Neuronal stem cell (in vitro differentiated cells): ENCODE results near the gene HDAC4.
A peak's percentile ranks its signal among the peaks of the same experiment; 100 is the strongest.

ENCODE experiments used
- DNase-seq: peaks from one replicate; pipeline ENCODE4 v3.0.0-alpha.2; 2013; ENCODE audit warnings: low spot score
- H2AFZ ChIP-seq: one replicate; pipeline ENCODE4 v1.6.1; 2013; ENCODE audit warnings: mild to moderate bottlenecking, low read length, inconsistent platforms
- H2AK5ac ChIP-seq: 2 replicates; pipeline ENCODE4 v1.6.1; 2013; ENCODE audit warnings: low read depth, mild to moderate bottlenecking, inconsistent platforms, low read length, moderate library complexity, mixed read lengths
- H2BK120ac ChIP-seq: 2 replicates; pipeline ENCODE4 v1.6.1; 2013; ENCODE audit warnings: low read depth, mild to moderate bottlenecking, inconsistent platforms, low read length, moderate library complexity, mixed read lengths
- H2BK12ac ChIP-seq: one replicate; pipeline ENCODE4 v1.6.1; 2013; ENCODE audit warnings: low read length, inconsistent platforms
- H2BK15ac ChIP-seq: 2 replicates; pipeline ENCODE4 v1.6.1; 2013; ENCODE audit warnings: mild to moderate bottlenecking, low read length, inconsistent platforms, mixed read lengths
- H2BK5ac ChIP-seq: one replicate; pipeline ENCODE4 v1.6.1; 2013; ENCODE audit warnings: inconsistent platforms, mild to moderate bottlenecking, low read length, moderate library complexity
- H3K14ac ChIP-seq: one replicate; pipeline ENCODE4 v1.6.1; 2013; ENCODE audit warnings: low read length, inconsistent platforms
- H3K18ac ChIP-seq: 2 replicates; pipeline ENCODE4 v1.6.1; 2013; ENCODE audit warnings: low read length, inconsistent platforms
- H3K23ac ChIP-seq: 2 replicates; pipeline ENCODE4 v1.6.1; 2013; ENCODE audit warnings: low read depth, mild to moderate bottlenecking, mixed read lengths, low read length, inconsistent platforms; ENCODE audit not compliant: poor library complexity
- H3K27ac ChIP-seq: replicated peaks from 3 replicates; pipeline ENCODE4 v1.5.1; 2013; ENCODE audit warnings: low read length, inconsistent platforms
- H3K27me3 ChIP-seq, 3 experiments: 2 replicates each; pipeline ENCODE4 v1.6.1; 2013; ENCODE audit warnings: low read length in 3 of 3, mild to moderate bottlenecking in 2 of 3, inconsistent platforms in 1 of 3, low read depth in 1 of 3, mixed read lengths in 1 of 3, moderate library complexity in 1 of 3; ENCODE audit not compliant: control insufficient read depth in 3 of 3, insufficient read depth in 3 of 3
- H3K36me3 ChIP-seq, 2 donors: replicated peaks in 1 of 2; 2 replicates each; pipeline ENCODE4 v1.6.1; 2013; ENCODE audit warnings: low read length in 2 of 2; ENCODE audit not compliant: control insufficient read depth in 2 of 2, insufficient read depth in 2 of 2
- H3K4ac ChIP-seq: 2 replicates; pipeline ENCODE4 v1.6.1; 2013; ENCODE audit warnings: inconsistent platforms, mild to moderate bottlenecking, low read length, moderate library complexity
- H3K4me1 ChIP-seq, 2 donors: 1 replicate in 1 of 2; 2 replicates in 1 of 2; pipeline ENCODE4 v1.6.1; 2013; ENCODE audit warnings: low read length in 2 of 2, low read depth in 1 of 2; ENCODE audit not compliant: control insufficient read depth in 2 of 2, insufficient read depth in 1 of 2
- H3K4me2 ChIP-seq: one replicate; pipeline ENCODE4 v1.6.1; 2013; ENCODE audit warnings: mild to moderate bottlenecking, low read length, inconsistent platforms; ENCODE audit not compliant: insufficient read depth, poor library complexity, severe bottlenecking
- H3K4me3 ChIP-seq, 2 donors: 2 replicates each; pipeline ENCODE4 v1.5.1; 2013; ENCODE audit warnings: low read length in 2 of 2, mild to moderate bottlenecking in 2 of 2, inconsistent platforms in 1 of 2, moderate library complexity in 1 of 2
- H3K79me1 ChIP-seq: one replicate; pipeline ENCODE4 v1.6.1; 2013; ENCODE audit warnings: low read depth, mild to moderate bottlenecking, inconsistent platforms, low read length, moderate library complexity
- H3K9ac ChIP-seq: one replicate; pipeline ENCODE4 v1.6.1; 2013; ENCODE audit warnings: mild to moderate bottlenecking, low read depth, low read length, inconsistent platforms; ENCODE audit not compliant: poor library complexity
- H3K9me3 ChIP-seq, 2 donors: replicated peaks in 1 of 2; 2 replicates each; pipeline versions ENCODE3 to v1.6.1; 2013; ENCODE audit warnings: low read length in 2 of 2, mild to moderate bottlenecking in 2 of 2, inconsistent platforms in 1 of 2, low read depth in 1 of 2, mixed read lengths in 1 of 2, moderate library complexity in 1 of 2; ENCODE audit not compliant: control insufficient read depth in 2 of 2, insufficient read depth in 1 of 2
- H4K8ac ChIP-seq: one replicate; pipeline ENCODE4 v1.6.1; 2013; ENCODE audit warnings: low read depth, mild to moderate bottlenecking, inconsistent platforms, low read length, moderate library complexity
- H4K91ac ChIP-seq: one replicate; pipeline ENCODE4 v1.6.1; 2013; ENCODE audit warnings: low read length, low read depth, mild to moderate bottlenecking, inconsistent platforms; ENCODE audit not compliant: poor library complexity
- WGBS, 2 donors: extraction: QIAGEN DNeasy Blood & Tissue Kit; methylation state at CpG; one replicate each; pipeline ENCODE4 v1.1.7; 2013; ENCODE audit warnings: missing lambda C conversion rate in 2 of 2, mixed read lengths in 1 of 2; ENCODE audit not compliant: insufficient read length in 2 of 2, insufficient replicate concordance in 1 of 2; ENCODE audit errors: extremely low coverage in 2 of 2; 5-methylcytosine and 5-hydroxymethylcytosine counted together

HDAC4 gene

DNA sequence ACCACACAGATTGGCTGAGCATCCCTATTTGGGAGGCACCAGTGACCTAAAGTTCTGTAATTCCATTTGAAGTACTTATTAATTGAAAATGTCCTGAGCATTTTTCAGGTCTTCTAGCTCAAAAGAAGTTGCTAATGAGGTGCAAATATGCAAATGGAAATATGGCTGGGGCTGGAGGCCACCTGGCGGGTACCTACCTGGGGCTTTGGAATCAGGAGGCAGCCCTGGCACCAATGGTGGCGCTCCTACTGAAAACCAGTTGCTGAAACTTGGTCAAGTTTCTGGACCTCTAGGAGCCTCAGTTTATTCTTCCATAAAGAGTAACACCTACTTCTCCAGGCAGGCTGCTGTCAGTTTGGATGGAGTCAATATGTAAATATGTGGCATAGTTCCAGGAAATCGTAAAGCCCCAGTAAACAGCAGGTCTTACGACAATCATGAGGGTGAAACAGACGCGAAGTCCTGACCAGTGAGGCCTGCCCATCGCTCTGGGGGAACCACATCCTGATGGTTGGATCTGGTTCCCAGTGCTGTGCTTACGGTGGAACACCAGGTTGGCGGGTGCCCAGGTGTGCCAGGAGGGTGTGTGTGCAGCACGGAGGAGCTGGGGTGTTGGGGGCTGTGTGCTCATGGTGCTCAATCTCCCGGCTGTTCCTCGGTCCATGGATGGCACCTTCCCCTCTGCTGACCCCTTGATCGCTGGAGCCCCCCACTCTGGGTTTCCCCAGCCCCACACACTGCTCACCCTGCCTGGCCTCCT is 366.8 kb downstream of the HDAC4 start:
- Histone ChIP-seq H2BK5ac (no peak overlapping the region), H3K79me1 (peaks cover 3% of the 10 kb centered on the region), H3K4ac (no peak overlapping the region), H3K14ac (no peak overlapping the region), H2AFZ (no peak overlapping the region), H3K27ac (no peak overlapping the region), H2BK120ac (no peak overlapping the region), H3K36me3 (no peaks in the 10 kb centered on the region), H3K23ac (no peak overlapping the region), H3K27me3 (peaks cover 0 to 3% (median 0%) of the 10 kb centered on the region in 3 experiments), H3K4me3 (no peak overlapping the region), H3K4me2 (no peak overlapping the region), H2BK12ac (no peak overlapping the region), H4K8ac (no peak overlapping the region), H3K9me3 (no peaks in the 10 kb centered on the region), H4K91ac (no peak overlapping the region), H3K9ac (no peak overlapping the region), H2BK15ac (no peak overlapping the region), H3K18ac (no peak overlapping the region), H3K4me1 (peaks cover 0 to 1% of the 10 kb centered on the region in 2 donors), H2AK5ac (peak overlapping the region; percentile 57)
- no peak for DNase-seq
- no CpG with 5 or more reads among the region's 13 CpGs for WGBS, 2 donors

DNA sequence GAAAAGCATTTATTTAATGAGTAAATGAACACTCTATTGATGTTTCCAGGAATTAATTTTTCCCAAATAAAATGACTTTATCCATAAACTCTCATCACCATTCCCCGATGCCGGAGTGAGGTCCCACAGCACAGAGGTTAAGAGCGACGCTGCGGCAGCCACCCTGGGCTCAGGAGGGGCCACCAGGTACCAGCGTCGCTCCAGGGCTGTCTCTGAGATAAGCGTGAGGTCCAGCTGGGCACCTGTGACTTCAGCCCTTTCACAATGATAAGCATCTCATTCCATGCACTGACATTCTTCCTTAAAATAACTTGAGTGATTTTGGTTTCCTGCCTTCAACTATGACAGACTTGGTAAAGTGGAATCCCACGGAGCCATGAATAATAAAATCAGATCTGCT is 370.9 kb downstream of the HDAC4 start:
- no CpG with 5 or more reads among the region's 9 CpGs for WGBS, 2 donors
- no peak overlapping the region for H2AFZ ChIP-seq
- H3K9ac ChIP-seq: no peak overlapping the region
- no peak overlapping the region for H3K18ac ChIP-seq
- H3K36me3 ChIP-seq: no peaks in the 10 kb centered on the region
- peaks cover 0 to 5% (median 0%) of the 10 kb centered on the region in 3 experiments for H3K27me3 ChIP-seq
- no peak overlapping the region for H4K8ac ChIP-seq
- H2BK15ac ChIP-seq: no peak overlapping the region
- H2AK5ac ChIP-seq: no peak overlapping the region
- H4K91ac ChIP-seq: no peak overlapping the region
- H2BK12ac ChIP-seq: no peak overlapping the region
- H3K27ac ChIP-seq: no peak overlapping the region
- H3K4me1 ChIP-seq: peaks cover 0 to 3% of the 10 kb centered on the region in 2 donors
- no peak overlapping the region for H3K4me3 ChIP-seq
- H2BK5ac ChIP-seq: no peak overlapping the region
- no peak for DNase-seq
- no peak overlapping the region for H2BK120ac ChIP-seq
- H3K4me2 ChIP-seq: no peak overlapping the region
- no peaks in the 10 kb centered on the region for H3K79me1 ChIP-seq
- H3K14ac ChIP-seq: no peak overlapping the region
- H3K9me3 ChIP-seq: no peaks in the 10 kb centered on the region
- no peak overlapping the region for H3K4ac ChIP-seq
- H3K23ac ChIP-seq: no peak overlapping the region

DNA sequence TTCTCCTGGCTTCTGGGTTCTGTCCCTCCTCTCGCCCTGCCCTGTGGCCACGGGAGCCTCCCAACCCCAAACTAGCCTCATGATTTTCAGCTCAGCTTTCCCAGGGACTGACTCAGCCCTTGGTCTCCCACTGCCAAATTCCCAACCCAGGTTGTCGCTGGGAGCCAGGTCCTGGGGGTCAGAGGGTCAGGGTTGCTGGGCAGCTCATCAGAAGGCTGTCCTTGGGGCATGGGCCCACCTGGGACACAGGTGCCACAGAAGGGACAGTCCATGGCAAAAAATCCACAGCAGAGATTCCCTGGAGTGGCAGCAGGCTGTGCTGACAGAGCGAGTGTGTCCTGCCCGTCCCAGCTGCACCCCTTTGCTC is 372.6 kb downstream of the HDAC4 start:
- Histone ChIP-seq H3K18ac (peak overlapping the region; percentile 61), H3K9ac (peak overlapping the region; percentile 39), H3K4me2 (no peak overlapping the region), H3K27ac (no peak overlapping the region), H2BK5ac (no peak overlapping the region), H3K4me1 (peaks cover 0 to 3% of the 10 kb centered on the region in 2 donors), H2BK12ac (peak overlapping the region; percentile 34), H2AK5ac (peak overlapping the region; percentile 85), H3K27me3 (peaks cover 0 to 12% (median 0%) of the 10 kb centered on the region in 3 experiments), H3K9me3 (no peaks in the 10 kb centered on the region), H3K14ac (peak overlapping the region; percentile 76), H4K91ac (no peak overlapping the region), H3K36me3 (no peaks in the 10 kb centered on the region), H3K23ac (no peak overlapping the region), H2BK120ac (no peak overlapping the region), H4K8ac (no peak overlapping the region), H2AFZ (no peak overlapping the region), H3K4ac (no peak overlapping the region), H3K4me3 (no peak overlapping the region), H2BK15ac (no peak overlapping the region), H3K79me1 (no peaks in the 10 kb centered on the region)
- no CpG with 5 or more reads among the region's 5 CpGs for WGBS, 2 donors
- DNase-seq: no peak

DNA sequence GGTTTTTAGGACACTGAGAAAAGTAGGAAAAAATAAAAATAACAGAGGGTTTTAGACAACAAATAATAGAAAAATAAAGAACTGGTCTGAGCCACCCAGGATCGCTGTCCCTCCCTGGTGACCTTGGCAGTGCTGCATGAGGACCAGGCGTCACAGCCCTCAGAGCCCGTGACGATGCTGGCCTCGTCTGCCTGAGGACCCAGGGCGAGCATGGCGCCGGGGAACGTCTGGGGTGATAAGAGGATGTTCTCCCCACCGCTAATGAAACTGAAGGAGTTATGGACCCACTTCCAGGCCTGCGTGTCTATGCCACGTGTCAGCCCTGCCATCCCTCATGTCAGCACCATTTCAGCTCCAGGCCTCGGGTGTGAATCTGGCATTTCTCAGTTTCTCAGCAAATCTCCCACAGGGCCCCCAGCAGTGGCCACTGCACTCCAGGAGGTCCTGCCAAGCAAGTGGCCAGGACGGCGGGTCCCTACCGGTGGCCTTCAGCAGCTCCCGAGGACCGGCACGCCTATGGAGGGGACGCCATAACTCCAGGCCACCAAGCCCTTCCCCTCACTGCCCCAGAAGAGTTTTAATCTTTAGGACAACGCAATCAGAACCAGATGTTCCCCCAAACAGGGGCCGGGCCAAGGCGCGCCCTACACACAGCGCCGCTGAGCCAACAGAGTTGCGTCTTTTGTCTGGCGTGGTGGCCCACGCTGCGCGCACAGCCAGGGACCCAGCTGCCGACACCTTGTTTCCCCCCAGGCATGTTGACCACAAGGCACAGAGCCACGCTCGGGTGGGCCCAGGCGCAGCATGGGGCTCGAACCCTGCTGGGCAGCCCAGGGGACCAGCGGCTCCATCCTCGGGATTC is 373.2 kb downstream of the HDAC4 start:
- Histone ChIP-seq H3K23ac (peak overlapping the region; percentile 56), H4K91ac (no peak overlapping the region), H3K27ac (no peak overlapping the region), H3K36me3 (no peaks in the 10 kb centered on the region), H3K9ac (no peak overlapping the region), H3K14ac (peak overlapping the region; percentile 76), H2BK5ac (no peak overlapping the region), H2BK15ac (no peak overlapping the region), H3K4me1 (peaks cover 0 to 3% of the 10 kb centered on the region in 2 donors), H3K9me3 (no peaks in the 10 kb centered on the region), H3K27me3 (peaks cover 0 to 14% (median 0%) of the 10 kb centered on the region in 3 experiments), H4K8ac (no peak overlapping the region), H2AK5ac (peak overlapping the region; percentile 85), H3K18ac (peak overlapping the region; percentile 46), H3K4me3 (no peak overlapping the region), H3K79me1 (no peaks in the 10 kb centered on the region), H3K4me2 (no peak overlapping the region), H2AFZ (no peak overlapping the region), H2BK12ac (no peak overlapping the region), H2BK120ac (no peak overlapping the region), H3K4ac (peak overlapping the region; percentile 38)
- no peak for DNase-seq
- no CpG with 5 or more reads among the region's 38 CpGs for WGBS, 2 donors
